ENCODE measurements around the gene PLTP. TPM values are rescaled to one million over a fixed set of nuclear protein-coding genes. Genes with fewer than 3 reads are reported as not detected.

Gene PLTP
- total RNA-seq, 1 experiment from 2014 or later, result 4.7 TPM

DNA sequence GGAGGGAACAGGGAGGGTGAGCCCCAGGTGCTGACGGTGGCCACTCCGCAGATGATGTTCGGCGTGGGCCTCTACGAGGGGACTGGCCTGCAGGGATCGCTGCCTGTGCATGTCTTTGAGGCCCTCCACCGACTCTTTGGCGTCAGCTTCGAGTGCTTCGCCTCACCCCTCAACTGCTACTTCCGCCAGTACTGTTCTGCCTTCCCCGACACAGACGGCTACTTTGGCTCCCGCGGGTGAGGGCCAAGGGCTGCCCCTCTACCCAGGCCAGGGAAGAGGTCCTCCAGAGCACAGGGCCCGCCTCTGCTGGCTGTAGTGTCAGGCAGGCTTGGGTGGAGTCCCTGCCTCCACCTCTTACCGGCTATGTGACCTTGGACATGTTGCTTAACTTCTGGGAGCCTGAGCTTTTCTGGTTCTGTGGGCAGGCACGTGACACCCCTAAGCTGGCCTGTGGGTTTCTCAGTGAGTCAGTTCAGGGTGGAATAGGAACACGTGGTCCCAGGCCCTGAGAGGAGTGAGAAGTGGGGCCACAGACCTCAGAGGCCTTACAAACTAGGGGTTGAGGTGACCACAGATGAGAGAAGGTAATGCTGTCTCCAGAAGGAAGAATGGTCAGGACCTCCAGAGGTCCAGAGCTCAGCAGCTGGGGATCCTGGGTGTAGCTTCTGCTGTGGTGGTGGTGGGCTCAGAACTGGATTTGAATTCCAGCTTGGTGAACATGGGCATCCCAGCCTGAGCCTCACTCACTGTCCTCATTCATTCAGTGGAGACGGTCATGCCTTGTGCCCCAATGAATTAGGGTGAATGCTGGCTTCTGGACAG, 34.4 kb upstream of the PLTP start:
- no peaks in the 10 kb centered on the region for H4K20me1 ChIP-seq (ENCODE audit: insufficient read depth)

More for the DNA sequence above, 34.4 kb upstream of the PLTP start:
- no peak overlapping the region for H3K4me3 ChIP-seq (replicated peaks in 1 of 2; ENCODE audit: low read depth in 1 of 2, low read length in 2 of 2)
- RAD21 ChIA-PET (ENCODE audit: low non-redundant PET in 1 of 2, low total read pairs in 2 of 2, uncharacterized antibody in 2 of 2, unreplicated experiment in 2 of 2), result no interaction called here
- POLR2A ChIA-PET, result no interaction called here
- ATAC-seq (no peak), DNase-seq (ENCODE audit: low read depth, low spot score) (no peak)
- TF ChIP-seq SP1 (IDR thresholded peaks at IDR 0.05; ENCODE audit: low read depth), result no peak
- no peak for TF ChIP-seq RAD21 (IDR thresholded peaks at IDR 0.05; ENCODE audit: low read depth)
- no peak for TF ChIP-seq ZBTB33 (IDR thresholded peaks at IDR 0.05; ENCODE audit: extremely low read depth, insufficient replicate concordance, low read length)
- no peak for TF ChIP-seq SRF (IDR thresholded peaks at IDR 0.05; ENCODE audit: low read depth)
- TF ChIP-seq ELF1 (IDR thresholded peaks at IDR 0.05; ENCODE audit: borderline replicate concordance, low read depth), result no peak
- TF ChIP-seq ZNF274 (IDR thresholded peaks at IDR 0.05; ENCODE audit: low read depth, low read length), result no peak
- no peak for TF ChIP-seq ZFX (IDR thresholded peaks at IDR 0.05)
- TF ChIP-seq EGR1 (IDR thresholded peaks at IDR 0.05; ENCODE audit: low read depth), result no peak
- TF ChIP-seq TCF7L2 (IDR thresholded peaks at IDR 0.05; ENCODE audit: borderline replicate concordance, extremely low read depth, insufficient read depth, insufficient read length), result no peak
- no peak for TF ChIP-seq FOSL1 (IDR thresholded peaks at IDR 0.05; ENCODE audit: low read depth)
- TF ChIP-seq, protein P1, sequence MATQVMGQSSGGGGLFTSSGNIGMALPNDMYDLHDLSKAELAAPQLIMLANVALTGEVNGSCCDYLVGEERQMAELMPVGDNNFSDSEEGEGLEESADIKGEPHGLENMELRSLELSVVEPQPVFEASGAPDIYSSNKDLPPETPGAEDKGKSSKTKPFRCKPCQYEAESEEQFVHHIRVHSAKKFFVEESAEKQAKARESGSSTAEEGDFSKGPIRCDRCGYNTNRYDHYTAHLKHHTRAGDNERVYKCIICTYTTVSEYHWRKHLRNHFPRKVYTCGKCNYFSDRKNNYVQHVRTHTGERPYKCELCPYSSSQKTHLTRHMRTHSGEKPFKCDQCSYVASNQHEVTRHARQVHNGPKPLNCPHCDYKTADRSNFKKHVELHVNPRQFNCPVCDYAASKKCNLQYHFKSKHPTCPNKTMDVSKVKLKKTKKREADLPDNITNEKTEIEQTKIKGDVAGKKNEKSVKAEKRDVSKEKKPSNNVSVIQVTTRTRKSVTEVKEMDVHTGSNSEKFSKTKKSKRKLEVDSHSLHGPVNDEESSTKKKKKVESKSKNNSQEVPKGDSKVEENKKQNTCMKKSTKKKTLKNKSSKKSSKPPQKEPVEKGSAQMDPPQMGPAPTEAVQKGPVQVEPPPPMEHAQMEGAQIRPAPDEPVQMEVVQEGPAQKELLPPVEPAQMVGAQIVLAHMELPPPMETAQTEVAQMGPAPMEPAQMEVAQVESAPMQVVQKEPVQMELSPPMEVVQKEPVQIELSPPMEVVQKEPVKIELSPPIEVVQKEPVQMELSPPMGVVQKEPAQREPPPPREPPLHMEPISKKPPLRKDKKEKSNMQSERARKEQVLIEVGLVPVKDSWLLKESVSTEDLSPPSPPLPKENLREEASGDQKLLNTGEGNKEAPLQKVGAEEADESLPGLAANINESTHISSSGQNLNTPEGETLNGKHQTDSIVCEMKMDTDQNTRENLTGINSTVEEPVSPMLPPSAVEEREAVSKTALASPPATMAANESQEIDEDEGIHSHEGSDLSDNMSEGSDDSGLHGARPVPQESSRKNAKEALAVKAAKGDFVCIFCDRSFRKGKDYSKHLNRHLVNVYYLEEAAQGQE (IDR thresholded peaks at IDR 0.05; ENCODE audit: low read depth), result no peak
- no peak overlapping the region for H3K4me2 ChIP-seq (ENCODE audit: low read length)
- peaks cover 29 to 41% of the 10 kb centered on the region in 2 experiments; a peak in 3 of 4 replicates for H3K36me3 ChIP-seq (ENCODE audit: control insufficient read depth in 1 of 2, insufficient read depth in 2 of 2, low read length in 2 of 2)
- no peak overlapping the region for H3K9ac ChIP-seq (ENCODE audit: low read length)
- H3K9me2 ChIP-seq (ENCODE audit: insufficient read depth), result no peaks in the 10 kb centered on the region
- no peaks in the 10 kb centered on the region for H3K9me3 ChIP-seq (ENCODE audit: control insufficient read depth in 1 of 2, insufficient read depth in 1 of 2, low read depth in 1 of 2, low read length in 2 of 2)
- no peaks in the 10 kb centered on the region for H3K79me2 ChIP-seq (ENCODE audit: insufficient read depth, low read length)
- intact Hi-C loops (cut with micrococcal nuclease), result no loop called here
- H3K27me3 ChIP-seq (ENCODE audit: insufficient read depth, low read length), result no peaks in the 10 kb centered on the region
- no peak overlapping the region for H2AFZ ChIP-seq (ENCODE audit: low read depth, low read length, poor library complexity, severe bottlenecking)
- BruUV-seq (replicated peaks), result no TSS peak
- CTCF ChIA-PET, result interaction anchor here (1.0 kb wide), 1 partner anchor 23 kb away, joined by 4 read pairs; no protein-coding TSS in a partner anchor
- no peak overlapping the region for H3K27ac ChIP-seq (ENCODE audit: low read depth, low read length)
- peaks cover 0 to 4% of the 10 kb centered on the region in 2 experiments; a peak in 1 of 4 replicates for H3K4me1 ChIP-seq (ENCODE audit: control insufficient read depth in 1 of 2, insufficient read depth in 2 of 2, low read length in 2 of 2)

Measured in HCT116 (cell line).